WTC11 (cell line): ENCODE results near the gene ZCCHC4. TPM values are rescaled to one million over a fixed set of nuclear protein-coding genes. Genes with fewer than 3 reads are reported as not detected.
A peak's percentile ranks its signal among the peaks of the same experiment; 100 is the strongest.
"Not testable (repeated sequence)": the region's sequence is repeated elsewhere in the genome, so short reads cannot be mapped to it uniquely, and the experiment has no call there.

Experiments used
- ATAC-seq: fragments of 200-7000 bp; cut with Tn5 transposase; 2 replicates; pipeline ENCODE4 v1.10.0; 2021; ENCODE audit warnings: mild to moderate bottlenecking, moderate library complexity
- CTCF ChIA-PET: fragments of 300-600 bp; sonication (Branson Sonifier 250); formaldehyde crosslinking; loops from one replicate; lab custom pipeline; 2021; ENCODE audit warnings: antibody characterized with exemption; lab: Charles Lee
- POLR2A ChIA-PET: fragments of 350-600 bp; sonication (Branson Sonifier 250); formaldehyde crosslinking; loops from one replicate; lab custom pipeline; 2021; ENCODE audit warnings: antibody characterized with exemption; lab: Charles Lee
- DNase-seq: peaks from one replicate; pipeline ENCODE4 v3.0.0; 2021; ENCODE audit warnings: low spot score
- H3K27ac Mint-ChIP-seq: 2 replicates; pipeline ENCODE4 v1.8.0; 2021; ENCODE audit warnings: mixed read lengths
- H3K27me3 Mint-ChIP-seq: 2 replicates; pipeline ENCODE4 v1.8.0; 2021; ENCODE audit warnings: low read depth, mild to moderate bottlenecking, moderate library complexity, mixed read lengths
- H3K36me3 Mint-ChIP-seq: 2 replicates; pipeline ENCODE4 v1.8.0; 2021; ENCODE audit warnings: mixed read lengths
- H3K4me1 Mint-ChIP-seq: 2 replicates; pipeline ENCODE4 v1.8.0; 2022; ENCODE audit warnings: mixed read lengths
- H3K4me3 Mint-ChIP-seq: 2 replicates; pipeline ENCODE4 v1.8.0; 2021; ENCODE audit warnings: mild to moderate bottlenecking, moderate library complexity, mixed read lengths
- H3K9me3 Mint-ChIP-seq: 2 replicates; pipeline ENCODE4 v1.8.0; 2021; ENCODE audit warnings: mixed read lengths
- ATF1 ChIP-seq: sonication (generic); formaldehyde crosslinking; IDR thresholded peaks from 2 replicates; pipeline ENCODE4 v1.8.1; 2023; ENCODE audit warnings: mild to moderate bottlenecking, moderate library complexity, missing genetic modification reagents
- ELF4 ChIP-seq: sonication (generic); formaldehyde crosslinking; IDR thresholded peaks from 2 replicates; pipeline ENCODE4 v1.8.1; 2022; ENCODE audit warnings: low read depth, mild to moderate bottlenecking, moderate library complexity, missing genetic modification reagents
- FOXJ3 ChIP-seq: sonication (generic); formaldehyde crosslinking; IDR thresholded peaks from 2 replicates; pipeline ENCODE4 v1.9.0; 2021; ENCODE audit warnings: missing genetic modification reagents, mild to moderate bottlenecking, borderline replicate concordance
- FOXK1 ChIP-seq: sonication (generic); formaldehyde crosslinking; IDR thresholded peaks from 2 replicates; pipeline ENCODE4 v1.8.0; 2022; ENCODE audit warnings: mild to moderate bottlenecking, moderate library complexity, missing genetic modification reagents
- GABPB1 ChIP-seq: sonication (generic); formaldehyde crosslinking; IDR thresholded peaks from 2 replicates; pipeline ENCODE4 v1.8.1; 2023; ENCODE audit warnings: mild to moderate bottlenecking, missing genetic modification reagents
- MXD4 ChIP-seq: fragments of 250-450 bp; sonication (Bioruptor Pico); IDR thresholded peaks from 2 replicates; pipeline ENCODE4 v1.8.0; 2021; ENCODE audit warnings: mild to moderate bottlenecking, moderate library complexity, borderline replicate concordance
- SP1 ChIP-seq: sonication (generic); formaldehyde crosslinking; conservative IDR thresholded peaks from 2 replicates; pipeline ENCODE4 v1.8.1; 2022; ENCODE audit warnings: missing genetic modification reagents
- ZBTB21 ChIP-seq: sonication (generic); formaldehyde crosslinking; IDR thresholded peaks from 2 replicates; pipeline ENCODE4 v1.8.1; 2023; ENCODE audit warnings: mild to moderate bottlenecking, missing genetic modification reagents, borderline replicate concordance
- ZNF416 ChIP-seq: fragments of 250-450 bp; sonication (Bioruptor Pico); IDR thresholded peaks from 2 replicates; pipeline ENCODE4 v1.9.0; 2021; ENCODE audit warnings: mild to moderate bottlenecking, inconsistent platforms
- total RNA-seq: library from RNA; stranded (reverse); gene quantifications from 3 replicates; pipeline ENCODE4 v1.2.3, GENCODE V29; 2021
- TF ChIP-seq, protein P1 (sequence below): fragments of 250-450 bp; sonication (Bioruptor Pico); IDR thresholded peaks from 2 replicates; pipeline ENCODE4 v1.9.0; 2021; ENCODE audit warnings: mild to moderate bottlenecking
- TF ChIP-seq, protein P2 (sequence below): sonication (generic); formaldehyde crosslinking; IDR thresholded peaks from 2 replicates; pipeline ENCODE4 v1.8.0; 2022; ENCODE audit warnings: mild to moderate bottlenecking, missing genetic modification reagents
- TF ChIP-seq, protein P3 (sequence below): sonication (generic); formaldehyde crosslinking; IDR thresholded peaks from 2 replicates; pipeline ENCODE4 v1.8.1; 2022; ENCODE audit warnings: mild to moderate bottlenecking, missing genetic modification reagents, moderate library complexity, borderline replicate concordance
- TF ChIP-seq, protein P4 (sequence below): sonication (generic); formaldehyde crosslinking; IDR thresholded peaks from 2 replicates; pipeline ENCODE4 v1.8.1; 2023; ENCODE audit warnings: mild to moderate bottlenecking, missing genetic modification reagents, borderline replicate concordance
- TF ChIP-seq, protein P5 (sequence below): sonication (generic); formaldehyde crosslinking; IDR thresholded peaks from 2 replicates; pipeline ENCODE4 v1.8.0; 2022; ENCODE audit warnings: mild to moderate bottlenecking, missing genetic modification reagents

Gene ZCCHC4
- total RNA-seq, 1 experiment from 2014 or later = 13.6 TPM

DNA sequence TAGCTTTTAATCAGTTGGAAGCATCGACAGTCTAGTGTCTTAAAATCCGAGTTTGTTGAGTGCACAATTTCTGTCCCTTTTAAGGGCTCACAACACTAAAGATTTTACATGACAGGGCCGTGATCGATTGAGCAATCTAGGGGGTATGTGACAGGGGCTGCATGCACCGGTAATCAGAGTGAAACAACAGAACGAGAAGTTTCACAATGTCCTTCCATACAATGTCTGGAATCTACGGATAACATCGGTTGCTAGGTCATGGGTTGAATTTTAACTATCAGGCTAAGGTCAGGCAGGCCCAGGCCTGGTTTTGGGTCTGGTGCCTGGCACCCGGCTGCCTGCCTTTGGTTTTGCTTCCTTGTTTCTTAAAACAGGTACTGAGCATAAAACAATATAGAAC, 60.0 kb downstream of the ZCCHC4 start:
- DNase-seq, H3K9me3 Mint-ChIP-seq, H3K27me3 Mint-ChIP-seq, H3K36me3 Mint-ChIP-seq, H3K27ac Mint-ChIP-seq, ATAC-seq, CTCF ChIA-PET, POLR2A ChIA-PET, H3K4me3 Mint-ChIP-seq: not testable (repeated sequence)
- peaks cover 27% of the 10 kb centered on the region for H3K4me1 Mint-ChIP-seq
- TF ChIP-seq GABPB1 (CRISPR knock-in tag) = peak; percentile 68

DNA sequence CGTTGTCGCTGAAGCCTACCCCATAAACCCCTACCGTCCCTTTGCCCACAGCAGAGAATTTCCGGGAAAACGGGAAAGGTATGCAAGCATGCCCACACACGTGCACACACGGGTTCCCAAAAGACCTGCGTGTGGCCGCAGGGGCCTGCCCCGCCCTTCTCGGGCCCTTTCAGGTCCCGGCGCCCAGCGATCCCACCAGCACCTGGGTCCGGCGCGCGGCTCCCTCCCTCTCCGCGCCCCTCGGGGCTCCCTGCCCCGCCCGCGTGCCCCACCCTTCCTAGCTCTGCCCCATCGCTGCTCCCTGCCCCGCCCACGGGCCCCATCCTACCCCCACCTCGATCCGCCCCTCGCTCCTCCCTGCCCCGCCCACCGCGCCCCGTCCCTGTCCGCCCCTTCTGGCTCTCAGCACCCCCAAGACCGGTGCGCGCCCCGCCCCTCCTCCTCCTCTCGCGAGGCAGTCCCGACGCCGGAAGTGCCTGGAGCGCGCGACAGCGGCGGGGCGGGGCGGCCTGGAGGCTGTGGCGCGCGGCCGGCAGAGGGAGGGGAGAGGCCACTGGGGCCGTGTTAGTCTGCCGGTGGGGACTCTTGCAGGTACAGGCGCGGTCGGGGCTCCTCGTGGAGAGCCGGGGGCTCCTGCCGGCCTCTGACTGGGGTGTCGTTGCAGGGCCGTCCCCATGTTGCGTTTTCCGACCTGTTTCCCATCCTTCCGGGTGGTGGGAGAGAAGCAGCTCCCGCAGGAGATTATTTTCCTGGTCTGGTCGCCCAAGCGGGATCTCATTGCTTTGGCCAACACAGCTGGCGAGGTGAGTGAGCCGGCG, 64.4 kb downstream of the ZCCHC4 start, which contains the start of gene ANAPC4:
ANAPC4 (plus strand) TSS at position 510 of the 818 bp plus-strand sequence; CDS start at position 675, 165 bp downstream.
- Mint-ChIP-seq H3K4me3 (peak within 1 kb of the TSS; percentile 79), H3K27ac (peak within 1 kb of the TSS; percentile 90), H3K4me1 (peaks cover 16% of the 10 kb centered on the region), H3K27me3 (no peaks in the 10 kb centered on the region), H3K36me3 (peaks cover 7% of the 10 kb centered on the region), H3K9me3 (no peaks in the 10 kb centered on the region)
- peak; percentile 66; the same call in 1 of the 2 replicates for TF ChIP-seq GABPB1 (CRISPR knock-in tag)
- peak; percentile 61; the same call in 1 of the 2 replicates for TF ChIP-seq FOXK1 (CRISPR knock-in tag)
- no peak for TF ChIP-seq ELF4 (CRISPR knock-in tag)
- TF ChIP-seq MXD4 (CRISPR knock-in tag) = no peak
- no peak for TF ChIP-seq FOXJ3 (CRISPR knock-in tag)
- TF ChIP-seq ZNF416 (CRISPR knock-in tag) = 0 out of 2 replicates have a peak, but pooled peaks have one; percentile 59
- TF ChIP-seq, protein P1, sequence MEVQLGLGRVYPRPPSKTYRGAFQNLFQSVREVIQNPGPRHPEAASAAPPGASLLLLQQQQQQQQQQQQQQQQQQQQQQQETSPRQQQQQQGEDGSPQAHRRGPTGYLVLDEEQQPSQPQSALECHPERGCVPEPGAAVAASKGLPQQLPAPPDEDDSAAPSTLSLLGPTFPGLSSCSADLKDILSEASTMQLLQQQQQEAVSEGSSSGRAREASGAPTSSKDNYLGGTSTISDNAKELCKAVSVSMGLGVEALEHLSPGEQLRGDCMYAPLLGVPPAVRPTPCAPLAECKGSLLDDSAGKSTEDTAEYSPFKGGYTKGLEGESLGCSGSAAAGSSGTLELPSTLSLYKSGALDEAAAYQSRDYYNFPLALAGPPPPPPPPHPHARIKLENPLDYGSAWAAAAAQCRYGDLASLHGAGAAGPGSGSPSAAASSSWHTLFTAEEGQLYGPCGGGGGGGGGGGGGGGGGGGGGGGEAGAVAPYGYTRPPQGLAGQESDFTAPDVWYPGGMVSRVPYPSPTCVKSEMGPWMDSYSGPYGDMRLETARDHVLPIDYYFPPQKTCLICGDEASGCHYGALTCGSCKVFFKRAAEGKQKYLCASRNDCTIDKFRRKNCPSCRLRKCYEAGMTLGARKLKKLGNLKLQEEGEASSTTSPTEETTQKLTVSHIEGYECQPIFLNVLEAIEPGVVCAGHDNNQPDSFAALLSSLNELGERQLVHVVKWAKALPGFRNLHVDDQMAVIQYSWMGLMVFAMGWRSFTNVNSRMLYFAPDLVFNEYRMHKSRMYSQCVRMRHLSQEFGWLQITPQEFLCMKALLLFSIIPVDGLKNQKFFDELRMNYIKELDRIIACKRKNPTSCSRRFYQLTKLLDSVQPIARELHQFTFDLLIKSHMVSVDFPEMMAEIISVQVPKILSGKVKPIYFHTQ = 0 out of 2 replicates have a peak, but pooled peaks have one; percentile 21
- TF ChIP-seq, protein P2, sequence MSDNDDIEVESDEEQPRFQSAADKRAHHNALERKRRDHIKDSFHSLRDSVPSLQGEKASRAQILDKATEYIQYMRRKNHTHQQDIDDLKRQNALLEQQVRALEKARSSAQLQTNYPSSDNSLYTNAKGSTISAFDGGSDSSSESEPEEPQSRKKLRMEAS = peak; percentile 31; the same call in 1 of the 2 replicates
- TF ChIP-seq SP1 (CRISPR knock-in tag) = peak; percentile 84
- 0 out of 2 replicates have a peak, but pooled peaks have one; percentile 36 for TF ChIP-seq ZBTB21
- TF ChIP-seq ATF1 (CRISPR knock-in tag) = no peak
- TF ChIP-seq, protein P3, sequence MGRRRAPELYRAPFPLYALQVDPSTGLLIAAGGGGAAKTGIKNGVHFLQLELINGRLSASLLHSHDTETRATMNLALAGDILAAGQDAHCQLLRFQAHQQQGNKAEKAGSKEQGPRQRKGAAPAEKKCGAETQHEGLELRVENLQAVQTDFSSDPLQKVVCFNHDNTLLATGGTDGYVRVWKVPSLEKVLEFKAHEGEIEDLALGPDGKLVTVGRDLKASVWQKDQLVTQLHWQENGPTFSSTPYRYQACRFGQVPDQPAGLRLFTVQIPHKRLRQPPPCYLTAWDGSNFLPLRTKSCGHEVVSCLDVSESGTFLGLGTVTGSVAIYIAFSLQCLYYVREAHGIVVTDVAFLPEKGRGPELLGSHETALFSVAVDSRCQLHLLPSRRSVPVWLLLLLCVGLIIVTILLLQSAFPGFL = no peak
- TF ChIP-seq, protein P4, sequence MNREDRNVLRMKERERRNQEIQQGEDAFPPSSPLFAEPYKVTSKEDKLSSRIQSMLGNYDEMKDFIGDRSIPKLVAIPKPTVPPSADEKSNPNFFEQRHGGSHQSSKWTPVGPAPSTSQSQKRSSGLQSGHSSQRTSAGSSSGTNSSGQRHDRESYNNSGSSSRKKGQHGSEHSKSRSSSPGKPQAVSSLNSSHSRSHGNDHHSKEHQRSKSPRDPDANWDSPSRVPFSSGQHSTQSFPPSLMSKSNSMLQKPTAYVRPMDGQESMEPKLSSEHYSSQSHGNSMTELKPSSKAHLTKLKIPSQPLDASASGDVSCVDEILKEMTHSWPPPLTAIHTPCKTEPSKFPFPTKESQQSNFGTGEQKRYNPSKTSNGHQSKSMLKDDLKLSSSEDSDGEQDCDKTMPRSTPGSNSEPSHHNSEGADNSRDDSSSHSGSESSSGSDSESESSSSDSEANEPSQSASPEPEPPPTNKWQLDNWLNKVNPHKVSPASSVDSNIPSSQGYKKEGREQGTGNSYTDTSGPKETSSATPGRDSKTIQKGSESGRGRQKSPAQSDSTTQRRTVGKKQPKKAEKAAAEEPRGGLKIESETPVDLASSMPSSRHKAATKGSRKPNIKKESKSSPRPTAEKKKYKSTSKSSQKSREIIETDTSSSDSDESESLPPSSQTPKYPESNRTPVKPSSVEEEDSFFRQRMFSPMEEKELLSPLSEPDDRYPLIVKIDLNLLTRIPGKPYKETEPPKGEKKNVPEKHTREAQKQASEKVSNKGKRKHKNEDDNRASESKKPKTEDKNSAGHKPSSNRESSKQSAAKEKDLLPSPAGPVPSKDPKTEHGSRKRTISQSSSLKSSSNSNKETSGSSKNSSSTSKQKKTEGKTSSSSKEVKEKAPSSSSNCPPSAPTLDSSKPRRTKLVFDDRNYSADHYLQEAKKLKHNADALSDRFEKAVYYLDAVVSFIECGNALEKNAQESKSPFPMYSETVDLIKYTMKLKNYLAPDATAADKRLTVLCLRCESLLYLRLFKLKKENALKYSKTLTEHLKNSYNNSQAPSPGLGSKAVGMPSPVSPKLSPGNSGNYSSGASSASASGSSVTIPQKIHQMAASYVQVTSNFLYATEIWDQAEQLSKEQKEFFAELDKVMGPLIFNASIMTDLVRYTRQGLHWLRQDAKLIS (CRISPR knock-in tag) = no peak
- TF ChIP-seq, protein P5, sequence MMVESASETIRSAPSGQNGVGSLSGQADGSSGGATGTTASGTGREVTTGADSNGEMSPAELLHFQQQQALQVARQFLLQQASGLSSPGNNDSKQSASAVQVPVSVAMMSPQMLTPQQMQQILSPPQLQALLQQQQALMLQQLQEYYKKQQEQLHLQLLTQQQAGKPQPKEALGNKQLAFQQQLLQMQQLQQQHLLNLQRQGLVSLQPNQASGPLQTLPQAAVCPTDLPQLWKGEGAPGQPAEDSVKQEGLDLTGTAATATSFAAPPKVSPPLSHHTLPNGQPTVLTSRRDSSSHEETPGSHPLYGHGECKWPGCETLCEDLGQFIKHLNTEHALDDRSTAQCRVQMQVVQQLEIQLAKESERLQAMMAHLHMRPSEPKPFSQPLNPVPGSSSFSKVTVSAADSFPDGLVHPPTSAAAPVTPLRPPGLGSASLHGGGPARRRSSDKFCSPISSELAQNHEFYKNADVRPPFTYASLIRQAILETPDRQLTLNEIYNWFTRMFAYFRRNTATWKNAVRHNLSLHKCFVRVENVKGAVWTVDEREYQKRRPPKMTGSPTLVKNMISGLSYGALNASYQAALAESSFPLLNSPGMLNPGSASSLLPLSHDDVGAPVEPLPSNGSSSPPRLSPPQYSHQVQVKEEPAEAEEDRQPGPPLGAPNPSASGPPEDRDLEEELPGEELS (CRISPR knock-in tag) = no peak
- ChIA-PET POLR2A (interaction anchor here (0.6 to 1.4 kb wide), 2 partner anchors 77 to 861 kb away, joined by 3 to 4 read pairs; no protein-coding TSS in a partner anchor), CTCF (interaction anchor here (0.6 to 3.1 kb wide), 9 partner anchors 9 to 576 kb away, joined by 3 to 16 read pairs (median 3); partner anchors contain the start of gene ZCCHC4)
- peak; percentile 99 for DNase-seq
- peak; percentile 91 for ATAC-seq
